HFFc6 (cell line): ENCODE measurements around the gene DNMT3A. TPM values are rescaled to one million over a fixed set of nuclear protein-coding genes. Genes with fewer than 3 reads are reported as not detected.

Experiments used
- DNase-seq: peaks from one replicate; pipeline ENCODE4 v3.0.0-alpha.2; 2018
- H3K27ac Mint-ChIP-seq: 2 replicates; pipeline ENCODE4 v1.8.0; 2020; ENCODE audit warnings: mild to moderate bottlenecking, mixed read lengths
- H3K27me3 Mint-ChIP-seq: 2 replicates; pipeline ENCODE4 v1.8.0; 2021; ENCODE audit warnings: mild to moderate bottlenecking, moderate library complexity, mixed read lengths; ENCODE audit not compliant: insufficient read depth
- H3K36me3 Mint-ChIP-seq: 2 replicates; pipeline ENCODE4 v1.8.0; 2021; ENCODE audit warnings: low read depth, mixed read lengths
- H3K4me1 Mint-ChIP-seq: 2 replicates; pipeline ENCODE4 v1.8.0; 2020; ENCODE audit warnings: low read depth, mixed read lengths
- H3K4me3 Mint-ChIP-seq: 2 replicates; pipeline ENCODE4 v1.8.0; 2020; ENCODE audit warnings: mild to moderate bottlenecking, moderate library complexity, mixed read lengths
- H3K9me3 Mint-ChIP-seq: 2 replicates; pipeline ENCODE4 v1.8.0; 2020; ENCODE audit warnings: mild to moderate bottlenecking, mixed read lengths
- CTCF ChIP-seq: fragments of 200-600 bp; sonication (generic); IDR thresholded peaks from 2 replicates; pipeline ENCODE4 v1.5.0; 2021; ENCODE audit warnings: antibody characterized with exemption, mild to moderate bottlenecking
- long read RNA-seq: library from polyadenylated mRNA; unstranded; transcript quantifications from one replicate; pipeline ENCODE4 v2.0.0, GENCODE V29; 2019
- total RNA-seq, 6 experiments: library from RNA; stranded (reverse); fragmentation: NEBNext Ultra II Directional; extraction: Animal tissue kit (Norgen Biotek cat#: 25700); gene quantifications; 2 replicates in 1 of 6; 3 replicates in 5 of 6; pipeline ENCODE4 v1.2.3, GENCODE V29; 2021

Gene DNMT3A
- total RNA-seq = 1 to 10 TPM; 3.5 to 5.2 (median 4.5) TPM
- long read RNA-seq, full-length matches to known transcripts = 1 of 3 reads
- long read RNA-seq, partial matches to known transcripts = 2 of 3 reads
- long read RNA-seq, other reads (novel, unspliced or antisense) = 0 of 3 reads

- no peaks in the 10 kb centered on the region for H3K9me3 Mint-ChIP-seq
- peaks cover 5% of the 10 kb centered on the region for H3K27me3 Mint-ChIP-seq
- H3K36me3 Mint-ChIP-seq = no peaks in the 10 kb centered on the region
- H3K4me3 Mint-ChIP-seq = peak within 1 kb of the TSS; percentile 47
- no peak within 1 kb of the TSS for H3K27ac Mint-ChIP-seq
- DNase-seq = no peak
- H3K4me1 Mint-ChIP-seq = no peaks in the 10 kb centered on the region
- no peak for TF ChIP-seq CTCF
Measured at GRCh38 chr2:25341753-25342371, at the start of gene DNMT3A. DNMT3A (minus strand) TSS chr2:25341925; CDS start chr2:25313984, 27,941 bp downstream.

GRCh38 chr2:25389161-25389560 is 47.4 kb upstream of the DNMT3A start:
- no peak overlapping the region for H3K27ac Mint-ChIP-seq
- TF ChIP-seq CTCF = no peak
- H3K27me3 Mint-ChIP-seq = peaks cover 20% of the 10 kb centered on the region
- H3K36me3 Mint-ChIP-seq = no peaks in the 10 kb centered on the region
- no peaks in the 10 kb centered on the region for H3K4me1 Mint-ChIP-seq
- no peak overlapping the region for H3K4me3 Mint-ChIP-seq
- no peak for DNase-seq
- no peaks in the 10 kb centered on the region for H3K9me3 Mint-ChIP-seq

- DNase-seq = no peak
- peaks cover 26% of the 10 kb centered on the region for H3K27me3 Mint-ChIP-seq
- no peak overlapping the region for H3K4me3 Mint-ChIP-seq
- no peak for TF ChIP-seq CTCF
- H3K27ac Mint-ChIP-seq = no peak overlapping the region
- no peaks in the 10 kb centered on the region for H3K36me3 Mint-ChIP-seq
- no peaks in the 10 kb centered on the region for H3K9me3 Mint-ChIP-seq
- no peaks in the 10 kb centered on the region for H3K4me1 Mint-ChIP-seq
Measured at GRCh38 chr2:25388491-25388890, 46.8 kb upstream of the DNMT3A start.

GRCh38 chr2:25387876-25388449 is 46.2 kb upstream of the DNMT3A start:
- Mint-ChIP-seq H3K4me1 (no peaks in the 10 kb centered on the region), H3K9me3 (no peaks in the 10 kb centered on the region), H3K4me3 (no peak overlapping the region), H3K27ac (no peak overlapping the region), H3K27me3 (peaks cover 28% of the 10 kb centered on the region), H3K36me3 (no peaks in the 10 kb centered on the region)
- TF ChIP-seq CTCF = no peak
- DNase-seq = no peak

GRCh38 chr2:25386971-25387875 is 45.5 kb upstream of the DNMT3A start:
- Mint-ChIP-seq H3K4me1 (no peaks in the 10 kb centered on the region), H3K27me3 (peaks cover 28% of the 10 kb centered on the region), H3K9me3 (no peaks in the 10 kb centered on the region), H3K36me3 (no peaks in the 10 kb centered on the region), H3K27ac (no peak overlapping the region), H3K4me3 (no peak overlapping the region)
- no peak for DNase-seq
- TF ChIP-seq CTCF = no peak
